GM23338 (cell line): Measurements from ENCODE around the gene CD72.

ENCODE experiments used
- CREB1 ChIP-seq: fragments of 250-450 bp; sonication (Bioruptor Pico); IDR thresholded peaks from 2 replicates; pipeline ENCODE4 v1.5.0; 2020; ENCODE audit warnings: low read depth, mild to moderate bottlenecking, moderate library complexity
- CTCF ChIP-seq, 2 experiments: fragments of 200-600 bp in 1 of 2; sonication (generic) in 1 of 2; conservative IDR thresholded peaks; 2 replicates each; pipeline versions ENCODE4 v1.5.1 to v1.6.1; 2016 to 2017; ENCODE audit warnings: antibody characterized with exemption in 2 of 2, low read depth in 2 of 2, mild to moderate bottlenecking in 2 of 2, moderate library complexity in 1 of 2
- EZH2 ChIP-seq: fragments of 200-600 bp; sonication (generic); IDR thresholded peaks from one replicate; pipeline ENCODE4 v1.8.0; 2017; ENCODE audit warnings: antibody characterized with exemption, mild to moderate bottlenecking, low read depth; ENCODE audit not compliant: unreplicated experiment
- EZH2phosphoT487 ChIP-seq: fragments of 200-600 bp; sonication (generic); IDR thresholded peaks from one replicate; pipeline ENCODE4 v1.8.1; 2018; ENCODE audit warnings: antibody characterized with exemption; ENCODE audit not compliant: unreplicated experiment
- JUNB ChIP-seq: IDR thresholded peaks from one replicate; pipeline ENCODE4 v1.6.1; 2016; ENCODE audit warnings: antibody characterized with exemption; ENCODE audit not compliant: unreplicated experiment
- POLR2AphosphoS5 ChIP-seq: IDR thresholded peaks from 2 replicates; pipeline ENCODE4 v1.6.1; 2016; ENCODE audit warnings: antibody characterized with exemption, low read depth
- REST ChIP-seq: IDR thresholded peaks from one replicate; pipeline ENCODE4 v1.6.1; 2018; ENCODE audit warnings: antibody characterized with exemption; ENCODE audit not compliant: unreplicated experiment

- TF ChIP-seq CTCF (conservative IDR thresholded peaks at IDR 0.05; ENCODE audit: low read depth in 2 of 2) (no peak), REST (no peak), POLR2AphosphoS5 (no peak), EZH2 (no peak), JUNB (no peak), EZH2phosphoT487 (no peak), CREB1 (CRISPR knock-in tag) (no peak)
Observed at GRCh38 chr9:35619800-35620158, 1.6 kb upstream of the CD72 start.
